Activated naive CD4-positive, alpha-beta T cell treated with anti-CD3 and anti-CD28 coated beads, Interleukin-2, amount 50 U/mL, for 24 hours (primary cell): Measurements from ENCODE around the gene NTNG1.
"Not testable (repeated sequence)": the region's sequence is repeated elsewhere in the genome, so short reads cannot be mapped to it uniquely, and the experiment has no call there.

Experiments
- H3K27ac Mint-ChIP-seq: one replicate; pipeline ENCODE4 v1.8.0; 2021; ENCODE audit warnings: mild to moderate bottlenecking, mixed read lengths
- H3K27me3 Mint-ChIP-seq: one replicate; pipeline ENCODE4 v1.8.0; 2021; ENCODE audit warnings: mixed read lengths
- H3K36me3 Mint-ChIP-seq: one replicate; pipeline ENCODE4 v1.8.0; 2021; ENCODE audit warnings: mixed read lengths
- H3K4me1 Mint-ChIP-seq: one replicate; pipeline ENCODE4 v1.8.0; 2021; ENCODE audit warnings: mixed read lengths
- H3K4me3 Mint-ChIP-seq: one replicate; pipeline ENCODE4 v1.8.0; 2021; ENCODE audit warnings: mild to moderate bottlenecking, mixed read lengths
- H3K9me3 Mint-ChIP-seq: one replicate; pipeline ENCODE4 v1.8.0; 2021; ENCODE audit warnings: mixed read lengths

Gene NTNG1

DNA sequence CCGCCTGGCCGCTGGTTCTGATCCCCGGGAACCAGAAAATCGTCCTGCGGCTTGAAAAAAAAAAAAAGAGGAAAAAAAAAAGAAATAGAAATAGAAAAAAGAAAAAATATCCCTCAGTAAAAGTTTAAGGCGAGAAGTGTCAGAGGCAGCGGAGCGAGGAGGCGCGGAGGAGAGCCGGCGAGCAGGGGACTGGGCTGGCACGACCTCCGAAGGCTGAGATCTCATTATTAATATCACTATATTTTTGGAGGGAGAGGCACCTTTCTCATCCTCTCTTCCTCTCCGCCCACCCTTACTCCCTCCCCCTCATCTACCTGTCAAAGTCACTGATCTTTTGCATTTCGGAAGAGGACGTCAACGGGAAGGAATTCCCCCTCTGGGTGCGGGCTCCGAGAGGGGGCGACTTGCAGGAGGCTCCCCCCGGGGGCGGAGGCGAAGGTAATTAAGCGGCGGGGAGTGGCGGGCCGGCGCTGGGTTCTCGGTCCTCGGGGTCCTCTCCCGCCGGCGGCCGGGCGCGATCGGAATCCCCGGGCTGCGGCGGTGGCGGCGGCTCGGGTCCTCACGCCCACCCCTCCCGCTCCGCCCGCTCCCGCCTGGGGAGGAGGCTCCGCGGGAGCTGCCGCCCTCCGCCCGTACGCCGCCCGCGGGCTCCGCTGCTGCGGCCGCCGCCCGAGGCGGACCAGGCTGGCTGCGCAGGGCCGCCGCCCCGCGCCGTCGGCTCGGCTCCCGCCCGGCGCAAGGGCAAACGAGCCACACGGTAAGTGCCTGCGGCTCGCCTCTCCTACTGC is at the start of gene NTNG1:
Gene NTNG1, plus strand, starts transcription at position 337 of the 788 bp plus-strand sequence.
- Mint-ChIP-seq H3K9me3 (no peaks in the 10 kb centered on the region), H3K4me3 (peak within 1 kb of the TSS; percentile 88), H3K36me3 (no peaks in the 10 kb centered on the region), H3K27ac (no peak within 1 kb of the TSS), H3K27me3 (peaks cover 51% of the 10 kb centered on the region), H3K4me1 (peaks cover 26% of the 10 kb centered on the region)

DNA sequence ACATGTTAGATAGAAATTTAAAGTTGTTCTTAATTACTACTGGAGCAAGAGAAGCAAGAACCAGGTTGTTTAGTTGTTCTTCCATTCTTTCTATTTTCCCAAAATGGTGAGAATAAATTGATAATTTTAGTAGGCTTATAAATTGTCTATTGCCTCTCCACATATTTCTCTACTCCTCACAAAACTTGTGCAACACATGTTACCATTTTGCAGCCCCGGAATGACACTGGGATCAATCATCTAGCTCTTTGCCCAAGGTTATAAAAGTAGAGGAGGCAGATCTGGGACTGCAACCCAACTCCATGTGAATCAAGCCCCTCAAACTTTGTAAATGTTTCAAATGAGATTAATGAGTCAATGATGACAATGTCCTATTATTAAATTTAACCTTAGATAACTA is 49.4 kb upstream of the NTNG1 start:
- H3K36me3 Mint-ChIP-seq, result no peaks in the 10 kb centered on the region
- no peaks in the 10 kb centered on the region for H3K9me3 Mint-ChIP-seq
- peaks cover 6% of the 10 kb centered on the region for H3K27me3 Mint-ChIP-seq
- H3K4me1 Mint-ChIP-seq, result no peaks in the 10 kb centered on the region
- H3K4me3 Mint-ChIP-seq, result no peak overlapping the region
- no peak overlapping the region for H3K27ac Mint-ChIP-seq

DNA sequence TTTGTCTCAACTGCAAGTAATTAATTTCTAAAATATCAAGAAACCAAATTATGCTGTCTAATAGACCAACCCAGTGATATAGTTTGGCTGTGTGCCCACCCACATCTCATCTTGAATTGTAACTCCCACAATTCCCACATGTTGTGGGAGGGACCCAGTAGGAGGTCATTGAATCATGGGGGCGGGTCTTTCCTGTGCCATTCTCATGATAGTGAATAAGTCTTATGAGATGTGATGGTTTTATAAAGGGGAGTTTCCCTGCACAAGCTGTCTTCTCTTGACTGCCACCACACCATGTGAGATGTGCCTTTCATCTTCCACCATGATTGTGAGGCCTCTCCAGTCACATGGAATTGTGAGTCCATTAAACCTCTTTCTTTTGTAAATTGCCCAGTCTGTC is 47.4 kb upstream of the NTNG1 start:
- not testable (repeated sequence) for H3K9me3 Mint-ChIP-seq, H3K36me3 Mint-ChIP-seq, H3K4me3 Mint-ChIP-seq, H3K27me3 Mint-ChIP-seq, H3K27ac Mint-ChIP-seq, H3K4me1 Mint-ChIP-seq

DNA sequence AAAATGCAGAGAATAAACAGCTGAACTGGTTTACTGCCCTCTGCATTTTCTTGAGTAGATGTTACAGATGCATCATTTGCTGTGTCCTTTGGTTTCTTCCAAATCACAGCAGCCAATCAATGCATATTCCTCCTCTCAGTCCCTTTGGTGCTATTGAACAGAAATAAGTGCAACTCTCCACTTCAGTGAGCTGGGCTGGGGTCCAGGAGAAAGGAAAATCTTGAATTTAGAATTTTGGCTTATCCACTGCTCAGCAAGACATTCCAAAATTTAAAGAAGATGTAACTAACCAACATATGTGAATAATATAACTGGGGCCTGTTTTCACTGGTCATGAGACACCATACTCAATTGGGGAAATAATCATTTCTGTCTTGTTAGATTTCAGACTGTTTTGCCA is 45.2 kb upstream of the NTNG1 start:
- no peaks in the 10 kb centered on the region for H3K4me1 Mint-ChIP-seq
- no peak overlapping the region for H3K4me3 Mint-ChIP-seq
- H3K36me3 Mint-ChIP-seq, result no peaks in the 10 kb centered on the region
- H3K27ac Mint-ChIP-seq, result no peak overlapping the region
- H3K9me3 Mint-ChIP-seq, result no peaks in the 10 kb centered on the region
- H3K27me3 Mint-ChIP-seq, result peaks cover 7% of the 10 kb centered on the region

DNA sequence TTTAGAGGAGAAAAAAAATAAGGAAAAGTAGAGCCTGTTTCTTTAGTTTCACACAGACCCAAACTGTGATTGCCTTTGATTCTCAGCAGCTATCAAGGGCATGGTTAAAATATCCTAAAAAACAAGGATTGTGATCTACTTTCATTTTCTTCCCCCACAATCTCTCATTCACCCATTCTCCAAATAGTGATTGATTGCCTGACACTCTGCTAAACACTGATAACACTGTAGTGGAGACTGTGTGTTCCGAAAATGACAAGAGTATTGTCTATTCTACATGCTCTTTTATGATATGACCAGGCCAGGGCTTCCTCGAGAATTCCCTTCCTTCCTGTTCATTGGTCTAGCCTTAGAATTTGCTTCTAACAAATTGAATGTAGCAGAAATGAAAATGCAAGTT is 44.1 kb upstream of the NTNG1 start:
- Mint-ChIP-seq H3K27me3 (peaks cover 4% of the 10 kb centered on the region), H3K36me3 (no peaks in the 10 kb centered on the region), H3K4me3 (no peak overlapping the region), H3K4me1 (no peaks in the 10 kb centered on the region), H3K9me3 (no peaks in the 10 kb centered on the region), H3K27ac (no peak overlapping the region)

DNA sequence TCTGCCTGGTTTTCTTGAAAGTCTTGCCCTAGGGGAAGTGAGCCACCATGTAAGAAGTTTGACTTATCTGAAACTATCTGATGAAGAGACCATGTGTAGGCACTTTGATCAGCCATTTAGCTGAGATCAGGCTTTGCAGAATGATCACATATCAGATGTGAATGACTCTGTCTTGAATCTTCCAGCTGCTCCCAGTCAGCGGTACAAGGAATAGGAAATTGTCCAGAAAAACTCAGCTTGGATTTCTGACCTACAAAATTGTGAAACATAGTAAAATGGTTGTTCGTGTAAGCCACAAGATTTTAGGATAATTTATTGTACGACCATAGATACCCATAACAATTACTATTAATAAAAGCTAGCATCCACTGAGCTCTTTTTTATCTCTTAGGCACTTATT is 41.9 kb upstream of the NTNG1 start:
- Mint-ChIP-seq H3K27me3 (peaks cover 4% of the 10 kb centered on the region), H3K4me1 (no peaks in the 10 kb centered on the region), H3K27ac (no peak overlapping the region), H3K4me3 (no peak overlapping the region), H3K9me3 (no peaks in the 10 kb centered on the region), H3K36me3 (no peaks in the 10 kb centered on the region)

DNA sequence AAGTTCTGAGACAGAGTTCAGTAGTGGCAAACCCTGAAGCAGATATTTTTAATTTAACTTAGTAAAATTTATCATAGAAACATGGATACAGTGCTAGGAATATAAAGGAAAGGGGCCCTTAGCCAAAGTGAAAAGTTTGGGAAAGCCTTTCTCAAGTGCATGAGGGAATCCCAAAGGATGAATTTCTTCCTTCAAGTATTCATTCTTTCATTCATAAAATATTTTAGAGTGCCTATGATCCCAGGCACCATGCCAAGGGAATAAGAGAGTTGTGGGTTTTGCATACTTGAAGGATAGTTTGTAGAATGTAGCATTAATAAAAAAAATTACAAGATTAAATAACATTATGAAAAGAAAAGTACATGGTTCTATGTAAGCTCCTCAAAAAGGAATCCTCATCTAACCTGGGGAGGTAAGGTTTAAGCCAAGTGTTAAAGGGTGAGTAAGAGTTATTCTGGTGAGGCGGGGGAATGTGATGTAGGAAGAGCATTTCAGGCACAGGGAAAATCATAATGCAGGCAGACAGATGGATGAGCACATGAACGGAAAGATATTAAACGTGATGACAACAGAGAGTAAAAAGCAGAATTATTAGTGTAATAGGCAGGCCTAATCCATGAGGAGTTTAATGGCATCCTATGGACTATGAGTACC is 40.4 kb upstream of the NTNG1 start:
- Mint-ChIP-seq H3K4me1 (no peaks in the 10 kb centered on the region), H3K9me3 (no peaks in the 10 kb centered on the region), H3K27me3 (peaks cover 2% of the 10 kb centered on the region), H3K36me3 (no peaks in the 10 kb centered on the region), H3K27ac (no peak overlapping the region), H3K4me3 (no peak overlapping the region)

DNA sequence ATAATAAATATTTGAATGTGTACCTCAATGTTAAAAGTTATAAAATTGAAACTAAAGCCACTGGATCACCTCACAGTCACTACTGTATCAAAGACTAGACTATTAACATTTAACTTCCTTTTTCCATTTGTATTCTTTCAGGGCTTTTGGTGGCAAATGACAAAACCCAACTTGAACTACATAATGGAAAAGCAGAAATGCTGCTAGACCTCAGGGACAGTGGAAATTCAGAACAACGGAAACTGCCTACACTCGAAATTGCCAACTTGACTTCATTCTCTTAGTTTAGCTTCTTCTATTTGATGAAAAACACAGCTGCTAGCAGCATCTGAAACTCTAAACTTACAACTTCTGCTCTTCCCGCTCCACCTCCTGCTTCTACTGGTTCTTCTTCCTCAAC is 34.9 kb upstream of the NTNG1 start:
- Mint-ChIP-seq H3K4me3 (no peak overlapping the region), H3K4me1 (no peaks in the 10 kb centered on the region), H3K9me3 (no peaks in the 10 kb centered on the region), H3K27me3 (no peaks in the 10 kb centered on the region), H3K27ac (no peak overlapping the region), H3K36me3 (no peaks in the 10 kb centered on the region)

DNA sequence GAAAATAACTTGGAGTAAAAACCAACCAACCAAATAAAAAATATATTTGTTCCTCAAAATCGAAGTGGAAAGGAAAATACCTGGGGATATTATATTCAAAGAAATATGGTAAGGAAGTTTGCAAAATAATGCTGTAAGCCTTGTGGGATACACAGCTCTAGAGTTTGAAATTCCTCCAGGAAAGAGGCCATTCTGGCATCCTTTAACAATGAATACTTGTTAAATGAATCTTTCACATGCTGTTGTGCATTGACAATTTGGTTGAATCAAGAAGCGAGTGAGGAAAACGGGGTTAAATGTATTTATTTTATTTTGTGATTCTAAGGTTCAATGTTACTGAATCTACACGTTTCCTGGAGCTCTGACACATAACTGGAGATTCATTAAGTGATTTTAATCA is 30.5 kb upstream of the NTNG1 start:
- Mint-ChIP-seq H3K9me3 (no peaks in the 10 kb centered on the region), H3K4me3 (no peak overlapping the region), H3K36me3 (no peaks in the 10 kb centered on the region), H3K4me1 (no peaks in the 10 kb centered on the region), H3K27me3 (peaks cover 1% of the 10 kb centered on the region), H3K27ac (no peak overlapping the region)

DNA sequence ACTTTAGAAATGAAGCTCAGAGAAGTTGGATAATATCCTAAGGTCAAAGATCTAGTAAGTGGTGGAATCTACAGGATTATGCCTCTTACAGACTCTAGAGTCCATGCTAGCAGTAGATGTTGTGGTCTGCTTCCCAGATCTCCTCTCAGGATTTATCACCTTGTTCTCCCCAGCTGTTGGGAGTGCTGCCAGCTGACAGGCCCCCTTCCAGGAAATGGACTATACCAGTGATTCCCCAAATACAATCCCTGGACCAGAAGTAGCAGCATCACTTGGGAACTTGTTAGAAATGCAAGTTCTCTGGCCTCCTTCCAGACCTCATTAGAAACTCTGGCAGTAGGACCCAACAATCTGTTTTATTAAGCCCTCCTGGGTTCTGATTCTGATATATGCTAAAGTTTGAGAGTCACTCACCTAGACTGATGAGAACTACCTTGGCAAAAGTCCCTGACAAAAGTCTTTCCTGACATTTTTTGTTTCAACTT is 24.5 kb upstream of the NTNG1 start:
- peaks cover 15% of the 10 kb centered on the region for H3K27me3 Mint-ChIP-seq
- H3K36me3 Mint-ChIP-seq, result no peaks in the 10 kb centered on the region
- no peaks in the 10 kb centered on the region for H3K4me1 Mint-ChIP-seq
- H3K27ac Mint-ChIP-seq, result no peak overlapping the region
- no peaks in the 10 kb centered on the region for H3K9me3 Mint-ChIP-seq
- no peak overlapping the region for H3K4me3 Mint-ChIP-seq

DNA sequence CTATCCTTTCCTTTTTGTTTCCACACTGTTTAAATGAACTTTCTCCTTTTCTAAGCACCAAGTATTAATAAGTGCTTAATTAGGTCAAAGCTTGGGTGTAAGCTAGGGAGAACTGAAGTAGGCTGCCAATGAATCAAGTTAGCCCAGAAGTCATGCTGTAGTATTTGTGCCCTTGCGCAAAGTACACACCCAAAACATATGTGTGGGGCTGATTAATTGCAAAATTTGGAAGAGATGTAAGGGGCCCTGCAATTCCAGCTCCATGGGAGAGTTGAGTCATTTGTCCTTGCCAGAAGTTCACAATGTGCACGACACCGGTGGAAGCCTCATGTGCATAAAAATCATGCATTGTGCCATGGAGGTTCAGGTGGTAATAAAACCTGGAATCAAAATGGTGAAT is 18.6 kb upstream of the NTNG1 start:
- Mint-ChIP-seq H3K4me3 (no peak overlapping the region), H3K27ac (no peak overlapping the region), H3K27me3 (peaks cover 11% of the 10 kb centered on the region), H3K4me1 (no peaks in the 10 kb centered on the region), H3K36me3 (no peaks in the 10 kb centered on the region), H3K9me3 (no peaks in the 10 kb centered on the region)

DNA sequence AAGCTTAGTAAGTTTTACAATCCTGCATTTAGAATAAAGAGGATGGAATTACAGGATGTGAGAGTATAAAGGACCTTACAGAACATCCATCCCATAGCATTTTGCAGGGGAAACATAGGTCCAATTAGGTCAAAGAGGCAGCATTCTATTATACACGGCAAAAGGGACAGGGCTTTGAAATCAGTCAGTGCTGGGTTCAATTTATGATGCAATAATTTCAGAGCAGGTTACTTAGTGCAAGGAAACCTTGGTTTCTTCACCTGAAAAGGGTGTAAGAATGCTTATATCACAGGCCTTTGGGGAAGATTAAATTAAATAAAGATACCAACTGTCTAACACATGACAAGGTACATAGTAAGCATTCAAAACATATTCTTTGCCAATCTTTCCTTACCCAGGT is 17.1 kb upstream of the NTNG1 start:
- H3K36me3 Mint-ChIP-seq, result no peaks in the 10 kb centered on the region
- no peaks in the 10 kb centered on the region for H3K9me3 Mint-ChIP-seq
- H3K27me3 Mint-ChIP-seq, result peaks cover 6% of the 10 kb centered on the region

DNA sequence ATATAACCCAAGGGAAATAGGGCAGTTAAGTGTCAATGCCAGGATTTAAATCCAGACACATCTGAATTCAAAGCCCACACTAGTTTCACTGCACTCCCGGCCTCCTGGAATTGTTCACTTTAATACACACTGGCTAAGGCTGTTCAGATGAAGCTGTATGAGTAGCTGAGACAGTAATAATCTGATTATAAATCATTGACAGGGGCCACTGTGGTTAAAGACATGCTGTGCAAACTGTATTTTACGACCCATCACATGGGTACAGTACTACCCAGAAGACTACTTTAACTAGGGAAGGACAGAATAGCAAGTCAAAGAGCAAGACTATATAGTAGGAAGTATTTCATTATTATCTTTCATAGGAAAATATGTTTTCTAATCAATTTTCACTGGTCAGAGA is 16.1 kb upstream of the NTNG1 start:
- Mint-ChIP-seq H3K4me1 (no peaks in the 10 kb centered on the region), H3K9me3 (no peaks in the 10 kb centered on the region), H3K27me3 (peaks cover 5% of the 10 kb centered on the region), H3K27ac (no peak overlapping the region), H3K36me3 (no peaks in the 10 kb centered on the region), H3K4me3 (no peak overlapping the region)

More for the DNA sequence above, 17.1 kb upstream of the NTNG1 start:
- H3K4me3 Mint-ChIP-seq, result no peak overlapping the region
- H3K4me1 Mint-ChIP-seq, result no peaks in the 10 kb centered on the region
- no peak overlapping the region for H3K27ac Mint-ChIP-seq

DNA sequence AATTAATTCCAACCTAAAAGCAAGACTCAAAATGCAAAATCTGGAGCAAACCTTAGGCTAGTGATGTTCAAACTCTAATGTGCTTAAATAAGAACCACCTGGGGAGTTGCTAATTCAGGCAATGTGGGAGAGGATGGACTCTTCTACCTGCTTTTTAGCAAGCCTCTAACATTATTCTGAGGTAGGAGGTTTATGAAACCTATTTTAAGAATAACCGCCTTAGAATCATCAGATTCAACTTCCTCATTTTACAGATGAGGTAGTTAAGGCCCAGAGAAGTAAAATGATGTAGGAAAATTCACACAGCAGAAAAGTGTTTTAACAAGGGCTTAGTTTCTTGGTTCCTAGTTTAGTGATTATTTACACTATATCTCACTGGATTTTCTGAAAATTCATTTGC is 8.6 kb upstream of the NTNG1 start:
- Mint-ChIP-seq H3K27ac (no peak overlapping the region), H3K27me3 (peaks cover 14% of the 10 kb centered on the region), H3K4me3 (no peak overlapping the region), H3K9me3 (no peaks in the 10 kb centered on the region), H3K36me3 (no peaks in the 10 kb centered on the region), H3K4me1 (no peaks in the 10 kb centered on the region)

DNA sequence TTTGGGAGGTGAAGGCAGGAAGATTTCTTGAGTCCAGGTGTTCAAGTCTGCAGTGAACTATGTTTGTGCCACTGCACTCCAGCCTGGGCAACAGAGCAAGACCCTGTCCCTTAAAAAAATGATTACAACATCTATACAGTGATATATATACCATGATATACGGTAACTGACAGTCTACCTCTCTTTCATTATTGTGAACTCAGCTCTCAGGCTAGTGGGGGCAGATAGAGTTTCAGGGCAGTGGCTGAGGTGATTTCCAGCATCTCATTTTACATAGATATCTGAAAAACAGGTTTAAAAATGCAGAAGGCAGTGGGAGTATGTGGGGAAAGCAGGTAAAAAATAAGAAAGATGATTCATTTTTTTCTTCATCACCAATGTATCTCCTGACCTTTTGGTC is 8.1 kb upstream of the NTNG1 start:
- H3K27me3 Mint-ChIP-seq, result peaks cover 18% of the 10 kb centered on the region
- H3K27ac Mint-ChIP-seq, result no peak overlapping the region
- H3K4me3 Mint-ChIP-seq, result no peak overlapping the region
- H3K36me3 Mint-ChIP-seq, result no peaks in the 10 kb centered on the region
- H3K4me1 Mint-ChIP-seq, result no peaks in the 10 kb centered on the region
- H3K9me3 Mint-ChIP-seq, result no peaks in the 10 kb centered on the region

DNA sequence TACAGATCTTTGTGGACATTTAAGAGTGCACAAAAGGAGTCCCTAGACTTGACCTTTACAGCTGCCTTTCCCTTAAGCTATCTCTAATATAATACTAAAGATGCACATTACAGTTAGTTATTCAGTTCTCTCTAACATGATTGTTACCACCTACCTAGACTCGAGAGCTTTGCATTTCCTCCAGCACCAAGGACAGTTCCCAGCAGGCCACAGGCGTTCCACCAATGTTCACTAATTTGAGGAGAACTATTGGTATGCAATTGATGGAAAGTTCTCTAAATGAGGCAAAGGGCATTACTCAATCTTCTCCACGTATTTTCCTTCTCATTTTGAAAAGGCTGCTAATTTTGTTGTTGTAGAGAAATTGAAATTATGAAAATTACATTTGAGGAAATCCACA is 5.4 kb upstream of the NTNG1 start:
- no peak overlapping the region for H3K27ac Mint-ChIP-seq
- H3K36me3 Mint-ChIP-seq, result no peaks in the 10 kb centered on the region
- H3K9me3 Mint-ChIP-seq, result no peaks in the 10 kb centered on the region
- peaks cover 12% of the 10 kb centered on the region for H3K4me1 Mint-ChIP-seq
- peaks cover 34% of the 10 kb centered on the region for H3K27me3 Mint-ChIP-seq
- no peak overlapping the region for H3K4me3 Mint-ChIP-seq
